ENCODE results near the gene AMBP.

Gene AMBP

GRCh38 chr9:114078021-114078780 lies at the start of gene AMBP:
AMBP (minus strand) TSS chr9:114078300; CDS start chr9:114078209, 91 bp downstream.
- DNase-seq: no peak

GRCh38 chr9:114126247-114127060 lies 48.4 kb upstream of the AMBP start:
- DNase-seq: no peak

GRCh38 chr9:114125476-114126013 lies 47.4 kb upstream of the AMBP start:
- no peak for DNase-seq

GRCh38 chr9:114124666-114125475 lies 46.8 kb upstream of the AMBP start:
- no peak for DNase-seq

GRCh38 chr9:114124138-114124537 lies 46.0 kb upstream of the AMBP start:
- no peak for DNase-seq

GRCh38 chr9:114123031-114123977 lies 45.2 kb upstream of the AMBP start:
- no peak for DNase-seq

- DNase-seq: no peak
Observed at GRCh38 chr9:114122136-114123027, 44.3 kb upstream of the AMBP start.

GRCh38 chr9:114121227-114122135 lies 43.4 kb upstream of the AMBP start:
- no peak for DNase-seq

- DNase-seq: no peak
Observed at GRCh38 chr9:114120192-114121014, 42.3 kb upstream of the AMBP start.

GRCh38 chr9:114119242-114120191 lies 41.4 kb upstream of the AMBP start:
- no peak for DNase-seq

GRCh38 chr9:114117996-114118830 lies 40.1 kb upstream of the AMBP start:
- DNase-seq: peak; percentile 88

GRCh38 chr9:114117614-114117995 lies 39.5 kb upstream of the AMBP start:
- DNase-seq: no peak

GRCh38 chr9:114116126-114116747 lies 38.1 kb upstream of the AMBP start:
- DNase-seq: no peak

GRCh38 chr9:114115654-114116125 lies 37.6 kb upstream of the AMBP start:
- DNase-seq: no peak

GRCh38 chr9:114114364-114114763 lies 36.3 kb upstream of the AMBP start:
- no peak for DNase-seq

All from DMS79 (cell line).